Nephron progenitor cell (in vitro differentiated cells): ENCODE data around the gene PDCD4.

Experiments used
- DNase-seq: peaks from one replicate; pipeline ENCODE4 v3.0.0; 2021
- H3K27ac Mint-ChIP-seq: 2 replicates; pipeline ENCODE4 v1.8.0; 2021; ENCODE audit warnings: mild to moderate bottlenecking, moderate library complexity, mixed read lengths
- H3K27me3 Mint-ChIP-seq: 2 replicates; pipeline ENCODE4 v1.8.0; 2021; ENCODE audit warnings: mild to moderate bottlenecking, low read depth, mixed read lengths; ENCODE audit not compliant: poor library complexity
- H3K36me3 Mint-ChIP-seq: 2 replicates; pipeline ENCODE4 v1.8.0; 2021; ENCODE audit warnings: low read depth, mixed read lengths
- H3K4me1 Mint-ChIP-seq: 2 replicates; pipeline ENCODE4 v1.8.0; 2021; ENCODE audit warnings: mixed read lengths
- H3K4me3 Mint-ChIP-seq: 2 replicates; pipeline ENCODE4 v1.8.0; 2021; ENCODE audit warnings: mild to moderate bottlenecking, moderate library complexity, mixed read lengths
- H3K9me3 Mint-ChIP-seq: 2 replicates; pipeline ENCODE4 v1.8.0; 2021; ENCODE audit warnings: mild to moderate bottlenecking, moderate library complexity, mixed read lengths
- CTCF ChIP-seq: fragments of 200-600 bp; sonication (generic); IDR thresholded peaks from 2 replicates; pipeline ENCODE4 v1.5.0; 2021; ENCODE audit warnings: antibody characterized with exemption

The PDCD4 gene

GRCh38 chr10:110843031-110843430 lies 28.7 kb upstream of the PDCD4 start:
- peaks cover 86% of the 10 kb centered on the region for H3K4me1 Mint-ChIP-seq
- H3K36me3 Mint-ChIP-seq, result no peaks in the 10 kb centered on the region
- no peak for TF ChIP-seq CTCF
- no peak for DNase-seq
- H3K27me3 Mint-ChIP-seq, result peaks cover 5% of the 10 kb centered on the region
- no peak overlapping the region for H3K4me3 Mint-ChIP-seq
- H3K9me3 Mint-ChIP-seq, result no peaks in the 10 kb centered on the region
- H3K27ac Mint-ChIP-seq, result peak overlapping the region; percentile 50

GRCh38 chr10:110843796-110844616 lies 27.7 kb upstream of the PDCD4 start:
- TF ChIP-seq CTCF, result no peak
- Mint-ChIP-seq H3K4me1 (peaks cover 86% of the 10 kb centered on the region), H3K9me3 (no peaks in the 10 kb centered on the region), H3K27me3 (peaks cover 8% of the 10 kb centered on the region), H3K4me3 (no peak overlapping the region), H3K27ac (peak overlapping the region; percentile 45), H3K36me3 (no peaks in the 10 kb centered on the region)
- DNase-seq, result no peak

- Mint-ChIP-seq H3K4me1 (peaks cover 82% of the 10 kb centered on the region), H3K27ac (no peak overlapping the region), H3K36me3 (no peaks in the 10 kb centered on the region), H3K4me3 (no peak overlapping the region), H3K27me3 (peaks cover 8% of the 10 kb centered on the region), H3K9me3 (no peaks in the 10 kb centered on the region)
- no peak for TF ChIP-seq CTCF
- no peak for DNase-seq
These were observed 27.2 kb upstream of the PDCD4 start for GRCh38 chr10:110844617-110844881.

GRCh38 chr10:110845192-110845755 lies 26.5 kb upstream of the PDCD4 start:
- Mint-ChIP-seq H3K36me3 (no peaks in the 10 kb centered on the region), H3K4me1 (peaks cover 80% of the 10 kb centered on the region), H3K4me3 (no peak overlapping the region), H3K27me3 (peaks cover 8% of the 10 kb centered on the region), H3K27ac (no peak overlapping the region), H3K9me3 (no peaks in the 10 kb centered on the region)
- no peak for TF ChIP-seq CTCF
- DNase-seq, result no peak

- Mint-ChIP-seq H3K27me3 (peaks cover 8% of the 10 kb centered on the region), H3K4me1 (peaks cover 80% of the 10 kb centered on the region), H3K36me3 (no peaks in the 10 kb centered on the region), H3K27ac (no peak overlapping the region), H3K9me3 (no peaks in the 10 kb centered on the region), H3K4me3 (no peak overlapping the region)
- TF ChIP-seq CTCF, result no peak
- no peak for DNase-seq
These were observed 25.7 kb upstream of the PDCD4 start for GRCh38 chr10:110845756-110846620.
